ENCODE results near the gene PIRT. TPM values are rescaled to one million over a fixed set of nuclear protein-coding genes. Genes with fewer than 3 reads are reported as not detected.
"Not testable (repeated sequence)": the region's sequence is repeated elsewhere in the genome, so short reads cannot be mapped to it uniquely, and the experiment has no call there.

Gene PIRT
- total and polyA plus RNA-seq, 5 donors from 2014 or later = not detected

- not testable (repeated sequence) for H3K27ac ChIP-seq (ENCODE audit: insufficient read depth, low read length, poor library complexity, severe bottlenecking); H3K4me3 Mint-ChIP-seq; H3K36me3 Mint-ChIP-seq; H3K4me1 Mint-ChIP-seq; H3K27ac Mint-ChIP-seq; H3K4me3 ChIP-seq (ENCODE audit: low read depth, low read length); H3K4me1 ChIP-seq (ENCODE audit: control insufficient read depth, insufficient read depth, low read length, poor library complexity, severe bottlenecking); ATAC-seq (ENCODE audit: low read depth in 2 of 2); DNase-seq; H3K9me3 ChIP-seq (ENCODE audit: control insufficient read depth in 2 of 2, low read length in 2 of 2); H3K36me3 ChIP-seq (ENCODE audit: control insufficient read depth, insufficient read depth, low read length); H3K27me3 ChIP-seq (ENCODE audit: control insufficient read depth, insufficient read depth, low read length); H3K27me3 Mint-ChIP-seq
- peaks cover 0 to 11% (median 2%) of the 10 kb centered on the region in 7 donors for H3K9me3 Mint-ChIP-seq
These were observed 30.9 kb upstream of the PIRT start for GRCh38 chr17:10868744-10869143.

- no peak overlapping the region for H3K27ac Mint-ChIP-seq
- Histone ChIP-seq H3K36me3 (ENCODE audit: control insufficient read depth, insufficient read depth, low read length) (no peaks in the 10 kb centered on the region), H3K27ac (ENCODE audit: insufficient read depth, low read length, poor library complexity, severe bottlenecking) (no peak overlapping the region), H3K27me3 (ENCODE audit: control insufficient read depth, insufficient read depth, low read length) (no peaks in the 10 kb centered on the region), H3K9me3 (ENCODE audit: control insufficient read depth in 2 of 2, low read length in 2 of 2) (no peaks in the 10 kb centered on the region), H3K4me1 (ENCODE audit: control insufficient read depth, insufficient read depth, low read length, poor library complexity, severe bottlenecking) (no peaks in the 10 kb centered on the region), H3K4me3 (ENCODE audit: low read depth, low read length) (no peak overlapping the region)
- DNase-seq = no peak
- no peaks in the 10 kb centered on the region for H3K27me3 Mint-ChIP-seq
- no peak for ATAC-seq (ENCODE audit: low read depth in 2 of 2)
- H3K4me1 Mint-ChIP-seq = no peaks in the 10 kb centered on the region
- no peak overlapping the region for H3K4me3 Mint-ChIP-seq
- peaks cover 0 to 6% (median 2%) of the 10 kb centered on the region in 7 donors for H3K9me3 Mint-ChIP-seq
- H3K36me3 Mint-ChIP-seq = no peaks in the 10 kb centered on the region
These were observed 21.2 kb upstream of the PIRT start for GRCh38 chr17:10859051-10859450.

- Histone ChIP-seq H3K4me3 (ENCODE audit: low read depth, low read length) (no peak overlapping the region), H3K36me3 (ENCODE audit: control insufficient read depth, insufficient read depth, low read length) (no peaks in the 10 kb centered on the region), H3K9me3 (ENCODE audit: control insufficient read depth in 2 of 2, low read length in 2 of 2) (no peaks in the 10 kb centered on the region), H3K27ac (ENCODE audit: insufficient read depth, low read length, poor library complexity, severe bottlenecking) (no peak overlapping the region), H3K4me1 (ENCODE audit: control insufficient read depth, insufficient read depth, low read length, poor library complexity, severe bottlenecking) (no peaks in the 10 kb centered on the region), H3K27me3 (ENCODE audit: control insufficient read depth, insufficient read depth, low read length) (no peaks in the 10 kb centered on the region)
- H3K9me3 Mint-ChIP-seq = peaks cover 0 to 6% (median 1%) of the 10 kb centered on the region in 7 donors
- ATAC-seq (ENCODE audit: low read depth in 2 of 2) = no peak
- no peak overlapping the region for H3K4me3 Mint-ChIP-seq
- no peaks in the 10 kb centered on the region for H3K27me3 Mint-ChIP-seq
- H3K27ac Mint-ChIP-seq = no peak overlapping the region
- H3K36me3 Mint-ChIP-seq = no peaks in the 10 kb centered on the region
- DNase-seq = no peak
- no peaks in the 10 kb centered on the region for H3K4me1 Mint-ChIP-seq
These were observed 20.1 kb upstream of the PIRT start for GRCh38 chr17:10857976-10858375.

- Mint-ChIP-seq H3K27ac (peak overlapping the region in 1 of 3 donors; percentile 44), H3K4me1 (peaks cover 0 to 11% (median 3%) of the 10 kb centered on the region in 4 donors), H3K27me3 (peaks cover 11% of the 10 kb centered on the region)
- not testable (repeated sequence) for ATAC-seq (ENCODE audit: low read depth in 2 of 2); H3K9me3 Mint-ChIP-seq; DNase-seq; H3K9me3 ChIP-seq (ENCODE audit: control insufficient read depth in 2 of 2, low read length in 2 of 2); H3K27ac ChIP-seq (ENCODE audit: insufficient read depth, low read length, poor library complexity, severe bottlenecking); H3K4me3 Mint-ChIP-seq; H3K4me3 ChIP-seq (ENCODE audit: low read depth, low read length); H3K36me3 ChIP-seq (ENCODE audit: control insufficient read depth, insufficient read depth, low read length); H3K27me3 ChIP-seq (ENCODE audit: control insufficient read depth, insufficient read depth, low read length); H3K36me3 Mint-ChIP-seq; H3K4me1 ChIP-seq (ENCODE audit: control insufficient read depth, insufficient read depth, low read length, poor library complexity, severe bottlenecking)
These were observed 8.7 kb upstream of the PIRT start for GRCh38 chr17:10846636-10847035.

GRCh38 chr17:10845388-10845751 is 7.5 kb upstream of the PIRT start:
- Mint-ChIP-seq H3K27ac (peak overlapping the region in 1 of 3 donors; percentile 57), H3K36me3 (no peaks in the 10 kb centered on the region), H3K4me3 (peak overlapping the region in 3 of 4 donors; percentile 59 to 86 (median 72)), H3K9me3 (peaks cover 0 to 1% (median 0%) of the 10 kb centered on the region in 7 donors), H3K4me1 (peaks cover 0 to 11% (median 3%) of the 10 kb centered on the region in 4 donors), H3K27me3 (peaks cover 11% of the 10 kb centered on the region)
- no peak for ATAC-seq (ENCODE audit: low read depth in 2 of 2)
- Histone ChIP-seq H3K27me3 (ENCODE audit: control insufficient read depth, insufficient read depth, low read length) (peaks cover 3% of the 10 kb centered on the region), H3K36me3 (ENCODE audit: control insufficient read depth, insufficient read depth, low read length) (no peaks in the 10 kb centered on the region), H3K4me1 (ENCODE audit: control insufficient read depth, insufficient read depth, low read length, poor library complexity, severe bottlenecking) (peaks cover 6% of the 10 kb centered on the region), H3K4me3 (ENCODE audit: low read depth, low read length) (peak overlapping the region; percentile 44), H3K27ac (ENCODE audit: insufficient read depth, low read length, poor library complexity, severe bottlenecking) (no peak overlapping the region), H3K9me3 (ENCODE audit: control insufficient read depth in 2 of 2, low read length in 2 of 2) (no peaks in the 10 kb centered on the region)
- DNase-seq = no peak

GRCh38 chr17:10844621-10845387 is 6.9 kb upstream of the PIRT start:
- Mint-ChIP-seq H3K9me3 (peaks cover 0 to 1% (median 0%) of the 10 kb centered on the region in 7 donors), H3K27ac (peak overlapping the region in 2 of 3 donors; percentile 55 to 57), H3K36me3 (no peaks in the 10 kb centered on the region), H3K27me3 (peaks cover 11% of the 10 kb centered on the region), H3K4me1 (peaks cover 0 to 11% (median 3%) of the 10 kb centered on the region in 4 donors), H3K4me3 (peak overlapping the region in 3 of 4 donors; percentile 59 to 86 (median 72))
- Histone ChIP-seq H3K4me1 (ENCODE audit: control insufficient read depth, insufficient read depth, low read length, poor library complexity, severe bottlenecking) (peaks cover 6% of the 10 kb centered on the region), H3K9me3 (ENCODE audit: control insufficient read depth in 2 of 2, low read length in 2 of 2) (no peaks in the 10 kb centered on the region), H3K36me3 (ENCODE audit: control insufficient read depth, insufficient read depth, low read length) (no peaks in the 10 kb centered on the region), H3K27me3 (ENCODE audit: control insufficient read depth, insufficient read depth, low read length) (peaks cover 3% of the 10 kb centered on the region), H3K4me3 (ENCODE audit: low read depth, low read length) (peak overlapping the region; percentile 44), H3K27ac (ENCODE audit: insufficient read depth, low read length, poor library complexity, severe bottlenecking) (no peak overlapping the region)
- DNase-seq (peak; percentile 54 to 73 (median 66)), ATAC-seq (ENCODE audit: low read depth in 2 of 2) (peak; percentile 83 to 89)

- peak overlapping the region in 1 of 3 donors; percentile 18 for H3K27ac Mint-ChIP-seq
These were observed 5.9 kb upstream of the PIRT start for GRCh38 chr17:10843811-10844210.

GRCh38 chr17:10842658-10843057 is 4.8 kb upstream of the PIRT start:
- H3K9me3 ChIP-seq (ENCODE audit: control insufficient read depth in 2 of 2, low read length in 2 of 2) = no peaks in the 10 kb centered on the region
- H3K9me3 Mint-ChIP-seq = peaks cover 0 to 1% (median 0%) of the 10 kb centered on the region in 7 donors
- no peak overlapping the region for H3K27ac Mint-ChIP-seq

More at GRCh38 chr17:10843811-10844210, 5.9 kb upstream of the PIRT start:
- H3K4me1 ChIP-seq (ENCODE audit: control insufficient read depth, insufficient read depth, low read length, poor library complexity, severe bottlenecking) = peaks cover 6% of the 10 kb centered on the region
- peaks cover 3% of the 10 kb centered on the region for H3K27me3 ChIP-seq (ENCODE audit: control insufficient read depth, insufficient read depth, low read length)
- H3K4me3 ChIP-seq (ENCODE audit: low read depth, low read length) = no peak overlapping the region
- DNase-seq = no peak
- no peaks in the 10 kb centered on the region for H3K36me3 Mint-ChIP-seq
- no peak overlapping the region for H3K4me3 Mint-ChIP-seq
- H3K27me3 Mint-ChIP-seq = peaks cover 11% of the 10 kb centered on the region
- peaks cover 0 to 1% (median 0%) of the 10 kb centered on the region in 7 donors for H3K9me3 Mint-ChIP-seq
- no peaks in the 10 kb centered on the region for H3K9me3 ChIP-seq (ENCODE audit: control insufficient read depth in 2 of 2, low read length in 2 of 2)
- peaks cover 0 to 11% (median 3%) of the 10 kb centered on the region in 4 donors for H3K4me1 Mint-ChIP-seq
- no peak for ATAC-seq (ENCODE audit: low read depth in 2 of 2)
- H3K36me3 ChIP-seq (ENCODE audit: control insufficient read depth, insufficient read depth, low read length) = no peaks in the 10 kb centered on the region
- H3K27ac ChIP-seq (ENCODE audit: insufficient read depth, low read length, poor library complexity, severe bottlenecking) = no peak overlapping the region

More at GRCh38 chr17:10842658-10843057, 4.8 kb upstream of the PIRT start:
- H3K27ac ChIP-seq (ENCODE audit: insufficient read depth, low read length, poor library complexity, severe bottlenecking) = no peak overlapping the region
- H3K27me3 ChIP-seq (ENCODE audit: control insufficient read depth, insufficient read depth, low read length) = peaks cover 3% of the 10 kb centered on the region
- ATAC-seq (ENCODE audit: low read depth in 2 of 2) (no peak), DNase-seq (no peak)
- Mint-ChIP-seq H3K36me3 (no peaks in the 10 kb centered on the region), H3K4me1 (peaks cover 0 to 11% (median 3%) of the 10 kb centered on the region in 4 donors), H3K4me3 (no peak overlapping the region), H3K27me3 (peaks cover 11% of the 10 kb centered on the region)
- H3K4me1 ChIP-seq (ENCODE audit: control insufficient read depth, insufficient read depth, low read length, poor library complexity, severe bottlenecking) = peaks cover 6% of the 10 kb centered on the region
- no peaks in the 10 kb centered on the region for H3K36me3 ChIP-seq (ENCODE audit: control insufficient read depth, insufficient read depth, low read length)
- no peak overlapping the region for H3K4me3 ChIP-seq (ENCODE audit: low read depth, low read length)

Measured in CD4-positive, CD25-positive, alpha-beta regulatory T cell (primary cell).